H1 (cell line): ENCODE results near the gene KRTAP9-2. TPM values are rescaled to one million over a fixed set of nuclear protein-coding genes. Genes with fewer than 3 reads are reported as not detected.

ENCODE experiments used
- CTCF ChIA-PET: fragments of 300-600 bp; sonication (Branson Sonifier 250); formaldehyde crosslinking; loops from one replicate; lab custom pipeline; 2021; ENCODE audit not compliant: partially characterized antibody; lab: Charles Lee
- POLR2A ChIA-PET: fragments of 300-600 bp; sonication (Branson Sonifier 250); formaldehyde crosslinking; loops from one replicate; lab custom pipeline; 2021; ENCODE audit warnings: inconsistent platforms; ENCODE audit not compliant: partially characterized antibody; lab: Charles Lee
- DNase-seq, 2 experiments: peaks; one replicate each; pipeline versions ENCODE4 v3.0.0 to v3.0.0-alpha.2; 2010 to 2022; ENCODE audit warnings: low spot score in 2 of 2, low read depth in 1 of 2, mixed read lengths in 1 of 2
- FAIRE-seq: peaks from 2 replicates; lab custom pipeline; 2011; peaks lifted over from hg19 to GRCh38; lab: Jason Lieb, UNC
- H2AFZ ChIP-seq: 2 replicates; pipeline ENCODE4 v1.8.1; 2012; ENCODE audit warnings: low read length, inconsistent platforms
- H2AK5ac ChIP-seq: 2 replicates; pipeline ENCODE4 v1.6.1; 2013; ENCODE audit warnings: low read depth, low read length
- H2BK120ac ChIP-seq: replicated peaks from 2 replicates; pipeline ENCODE3; 2013; ENCODE audit warnings: low read depth, low read length, inconsistent platforms
- H2BK12ac ChIP-seq: 2 replicates; pipeline ENCODE4 v1.6.1; 2013; ENCODE audit warnings: low read depth, low read length
- H2BK15ac ChIP-seq: 2 replicates; pipeline ENCODE4 v1.6.1; 2013; ENCODE audit warnings: low read length
- H2BK20ac ChIP-seq: 2 replicates; pipeline ENCODE4 v1.6.1; 2013; ENCODE audit warnings: low read length
- H2BK5ac ChIP-seq: 2 replicates; pipeline ENCODE4 v1.6.1; 2013; ENCODE audit warnings: low read depth, low read length
- H3K14ac ChIP-seq: 2 replicates; pipeline ENCODE4 v1.6.1; 2013; ENCODE audit warnings: inconsistent platforms; ENCODE audit not compliant: insufficient read length
- H3K18ac ChIP-seq: 2 replicates; pipeline ENCODE4 v1.6.1; 2013; ENCODE audit warnings: low read length; ENCODE audit errors: extremely low read depth
- H3K23ac ChIP-seq: 2 replicates; pipeline ENCODE4 v1.6.1; 2013; ENCODE audit warnings: inconsistent platforms; ENCODE audit not compliant: insufficient read length
- H3K23me2 ChIP-seq: 2 replicates; pipeline ENCODE4 v1.6.1; 2013; ENCODE audit warnings: low read depth, low read length
- H3K27ac ChIP-seq: 2 replicates; pipeline ENCODE4 v1.6.1; 2011; ENCODE audit warnings: low read depth, low read length, inconsistent platforms
- H3K27me3 ChIP-seq, 4 experiments: replicated peaks in 1 of 4; 1 replicate in 1 of 4; 2 replicates in 3 of 4; pipeline versions ENCODE4 v1.6.1 to v1.8.1; 2011 to 2013; ENCODE audit warnings: low read length in 3 of 4, mild to moderate bottlenecking in 3 of 4, inconsistent platforms in 2 of 4, mixed read lengths in 2 of 4, moderate library complexity in 1 of 4; ENCODE audit not compliant: control insufficient read depth in 3 of 4, insufficient read depth in 3 of 4; ENCODE audit errors: extremely low read depth in 1 of 4
- H3K36me3 ChIP-seq, 4 experiments: 2 replicates each; pipeline versions ENCODE4 v1.6.1 to v1.8.1; 2011 to 2013; ENCODE audit warnings: mild to moderate bottlenecking in 4 of 4, low read length in 3 of 4, moderate library complexity in 2 of 4, control low read depth in 1 of 4, inconsistent platforms in 1 of 4; ENCODE audit not compliant: insufficient read depth in 4 of 4, control insufficient read depth in 2 of 4
- H3K4ac ChIP-seq: replicated peaks from 2 replicates; pipeline ENCODE3; 2013; ENCODE audit warnings: low read length, low read depth, mixed read lengths, inconsistent platforms; ENCODE audit not compliant: insufficient read length
- H3K4me1 ChIP-seq, 4 experiments: replicated peaks in 1 of 4; 1 replicate in 1 of 4; 2 replicates in 3 of 4; pipeline versions ENCODE4 v1.6.1 to v1.8.1; 2011 to 2013; ENCODE audit warnings: low read length in 3 of 4, inconsistent platforms in 2 of 4, mixed read lengths in 1 of 4; ENCODE audit not compliant: insufficient read depth in 4 of 4, control insufficient read depth in 3 of 4
- H3K4me2 ChIP-seq, 2 experiments: 2 replicates each; pipeline versions ENCODE4 v1.6.1 to v1.8.1; 2011 to 2013; ENCODE audit warnings: low read depth in 2 of 2, low read length in 2 of 2, control low read depth in 1 of 2, inconsistent platforms in 1 of 2, mild to moderate bottlenecking in 1 of 2; ENCODE audit not compliant: insufficient read depth in 1 of 2
- H3K4me3 ChIP-seq, 4 experiments: fragments of 200-600, 300-600 bp in 1 of 4; sonication (generic), shearing (Covaris generic), sonication (Bioruptor Twin) in 1 of 4; 2 replicates each; pipeline versions ENCODE4 v1.5.1 to v1.8.1; 2011 to 2016; ENCODE audit warnings: low read length in 4 of 4, low read depth in 3 of 4, control low read depth in 2 of 4, inconsistent platforms in 2 of 4, mild to moderate bottlenecking in 2 of 4, mixed read lengths in 1 of 4, moderate library complexity in 1 of 4; ENCODE audit not compliant: insufficient read depth in 2 of 4; ENCODE audit errors: extremely low read depth in 1 of 4
- H3K56ac ChIP-seq: replicated peaks from 2 replicates; pipeline ENCODE3; 2013; ENCODE audit warnings: low read depth, mild to moderate bottlenecking, mixed read lengths, low read length, inconsistent platforms; ENCODE audit not compliant: insufficient read length
- H3K79me1 ChIP-seq: 2 replicates; pipeline ENCODE4 v1.6.1; 2013; ENCODE audit warnings: low read depth, low read length, control low read depth
- H3K79me2 ChIP-seq, 2 experiments: 2 replicates each; pipeline versions ENCODE4 v1.6.1 to v1.8.1; 2012 to 2013; ENCODE audit warnings: low read length in 2 of 2, mild to moderate bottlenecking in 2 of 2, inconsistent platforms in 1 of 2; ENCODE audit not compliant: insufficient read depth in 2 of 2, control insufficient read depth in 1 of 2
- H3K9ac ChIP-seq, 4 experiments: replicated peaks in 1 of 4; 1 replicate in 1 of 4; 2 replicates in 3 of 4; pipeline versions ENCODE4 v1.6.1 to v1.8.1; 2011 to 2013; ENCODE audit warnings: low read depth in 3 of 4, low read length in 3 of 4, control low read depth in 2 of 4, mild to moderate bottlenecking in 2 of 4, moderate library complexity in 2 of 4, inconsistent platforms in 1 of 4; ENCODE audit errors: extremely low read depth in 1 of 4
- H3K9me3 ChIP-seq, 2 experiments: 2 replicates each; pipeline versions ENCODE4 v1.6.1 to v1.8.1; 2012 to 2013; ENCODE audit warnings: mild to moderate bottlenecking in 2 of 2, moderate library complexity in 2 of 2, control low read depth in 1 of 2, inconsistent platforms in 1 of 2, low read depth in 1 of 2, low read length in 1 of 2, mixed read lengths in 1 of 2; ENCODE audit not compliant: insufficient read depth in 2 of 2
- H4K20me1 ChIP-seq, 2 experiments: replicated peaks in 1 of 2; 2 replicates each; pipeline versions ENCODE3 to v1.8.1; 2011 to 2013; ENCODE audit warnings: inconsistent platforms in 2 of 2, low read length in 2 of 2, mild to moderate bottlenecking in 1 of 2; ENCODE audit not compliant: insufficient read depth in 2 of 2, control insufficient read depth in 1 of 2
- H4K5ac ChIP-seq: 2 replicates; pipeline ENCODE4 v1.6.1; 2013; ENCODE audit warnings: low read length, low read depth, mixed read lengths, inconsistent platforms; ENCODE audit not compliant: insufficient read length
- H4K8ac ChIP-seq: 2 replicates; pipeline ENCODE4 v1.8.0; 2013; ENCODE audit warnings: mild to moderate bottlenecking, moderate library complexity, low read length, inconsistent platforms; ENCODE audit not compliant: insufficient read depth; ENCODE audit errors: extremely low read depth
- H4K91ac ChIP-seq: replicated peaks from 2 replicates; pipeline ENCODE3; 2013; ENCODE audit warnings: low read length, mixed read lengths, inconsistent platforms; ENCODE audit not compliant: insufficient read length
- NANOG ChIP-seq: IDR thresholded peaks from 2 replicates; pipeline ENCODE4 v1.6.1; 2011; ENCODE audit warnings: low read length, low read depth, mild to moderate bottlenecking, inconsistent platforms; ENCODE audit not compliant: insufficient read depth, poor library complexity, severe bottlenecking
- RBBP5 ChIP-seq: IDR thresholded peaks from 2 replicates; pipeline ENCODE4 v1.7.1; 2012; ENCODE audit warnings: low read depth, mild to moderate bottlenecking, inconsistent platforms, low read length, moderate library complexity, borderline replicate concordance
- WGBS, 2 experiments: shearing (Covaris generic) in 1 of 2; methylation state at CpG; one replicate each; pipeline versions ENCODE4 v1.1.6 to v1.1.7; 2013 to 2015; ENCODE audit warnings: low lambda C conversion rate in 2 of 2, mixed read lengths in 2 of 2, inconsistent platforms in 1 of 2, low coverage in 1 of 2, missing lambda C conversion rate in 1 of 2; ENCODE audit not compliant: insufficient replicate concordance in 2 of 2, insufficient coverage in 1 of 2, insufficient read length in 1 of 2; ENCODE audit errors: extremely low coverage in 1 of 2, missing lambda C conversion rate in 1 of 2; 5-methylcytosine and 5-hydroxymethylcytosine counted together
- polyA plus RNA-seq, 7 experiments: library from polyadenylated mRNA; depleted of rRNA in 3 of 7; stranded (reverse) in 5 of 7; unstranded in 2 of 7; fragments of >200 nt in 5 of 7; fragments of 200-250 nt in 2 of 7; gene quantifications; 1 replicate in 5 of 7; 2 replicates in 1 of 7; 4 replicates in 1 of 7; pipeline versions ENCODE4 v1.2.1 to v1.2.3, GENCODE V29; 2011 to 2013; ENCODE audit warnings: missing spikeins in 2 of 7, mixed read lengths in 2 of 7
- total RNA-seq: library from RNA; stranded (reverse); fragmentation: NEBNext Ultra II Directional; extraction: Animal tissue kit (Norgen Biotek cat#: 25700); gene quantifications from 2 replicates; pipeline ENCODE4 v1.2.1, GENCODE V29; 2021

KRTAP9-2 gene
- total and polyA plus RNA-seq, 2 of the 8 experiments (the other 6 are each of a cell fraction or from before 2014, with no cell fraction given) = not detected

- Histone ChIP-seq H3K56ac (no peak overlapping the region), H4K8ac (no peak overlapping the region), H2BK15ac (no peak overlapping the region), H3K18ac (no peak overlapping the region), H2AFZ (no peak overlapping the region), H3K79me2 (no peaks in the 10 kb centered on the region), H3K23ac (no peak overlapping the region), H3K14ac (no peak overlapping the region), H3K36me3 (no peaks in the 10 kb centered on the region), H2BK12ac (no peak overlapping the region), H3K4me1 (peaks cover 0 to 2% (median 0%) of the 10 kb centered on the region in 4 experiments; a peak in 2 of 7 replicates), H2AK5ac (no peak overlapping the region), H4K91ac (no peak overlapping the region), H2BK20ac (no peak overlapping the region), H3K4me2 (no peak overlapping the region), H3K27ac (no peak overlapping the region), H3K23me2 (no peaks in the 10 kb centered on the region; the same call in 1 of the 2 replicates), H2BK120ac (no peak overlapping the region), H3K4me3 (no peak overlapping the region), H3K9me3 (no peaks in the 10 kb centered on the region), H3K27me3 (no peaks in the 10 kb centered on the region; a peak in 1 of 7 replicates), H4K20me1 (no peaks in the 10 kb centered on the region), H3K4ac (no peak overlapping the region), H3K79me1 (no peaks in the 10 kb centered on the region), H2BK5ac (no peak overlapping the region), H4K5ac (no peak overlapping the region), H3K9ac (no peak overlapping the region)
- TF ChIP-seq NANOG = no peak
- no peak for TF ChIP-seq RBBP5
- ChIA-PET POLR2A (no interaction called here), CTCF (interaction anchor here (1.0 kb wide), 1 partner anchor 18 kb away, joined by 3 read pairs; no protein-coding TSS in a partner anchor)
- WGBS, 2 experiments = 0% methylated on average over 1 of the region's 1 CpG; no CpG with 5 or more reads in 1 of the 2 experiments
- DNase-seq = no peak
- FAIRE-seq = no peak
Observed at GRCh38 chr17:41254861-41255260, 28.4 kb downstream of the KRTAP9-2 start.
